Panc1 (cell line): ENCODE data around the gene SCYGR5. TPM values are rescaled to one million over a fixed set of nuclear protein-coding genes. Genes with fewer than 3 reads are reported as not detected.

ENCODE experiments used
- ATAC-seq: fragments of 200-7000 bp; cut with Tn5 transposase; 2 replicates; pipeline ENCODE4 v1.9.1; 2020; ENCODE audit warnings: mild to moderate bottlenecking, moderate library complexity
- BruUV-seq: library from RNA; stranded (reverse); fragments of 400-500 nt; replicated peaks from 2 replicates; lab custom pipeline; 2021; lab: Mats Ljungman, UMichigan
- CTCF ChIA-PET: fragments of 300-600 bp; sonication (Branson Sonifier 250); formaldehyde crosslinking; loops from one replicate; lab custom pipeline; 2022; ENCODE audit warnings: antibody characterized with exemption; lab: Charles Lee
- POLR2A ChIA-PET: fragments of 300-600 bp; sonication (Branson Sonifier 250); formaldehyde crosslinking; loops from one replicate; lab custom pipeline; 2022; ENCODE audit warnings: antibody characterized with exemption; lab: Charles Lee
- DNase-seq: peaks from one replicate; pipeline ENCODE4 v3.0.0-alpha.2; 2010; ENCODE audit warnings: low read depth, low spot score
- H3K27ac ChIP-seq: 2 replicates; pipeline ENCODE4 v1.5.1; 2011; ENCODE audit warnings: mild to moderate bottlenecking, low read length, inconsistent platforms
- H3K27me3 ChIP-seq: fragments of 200-500 bp; sonication (Bioruptor generic); 2 replicates; pipeline ENCODE4 v1.6.0; 2014; ENCODE audit warnings: low read length, inconsistent platforms; ENCODE audit not compliant: control insufficient read depth, insufficient read depth
- H3K36me3 ChIP-seq: fragments of 200-500 bp; sonication (Bioruptor generic); 2 replicates; pipeline ENCODE4 v1.5.1; 2014; ENCODE audit warnings: inconsistent platforms, mild to moderate bottlenecking, low read length, moderate library complexity; ENCODE audit not compliant: control insufficient read depth, insufficient read depth
- H3K4me1 ChIP-seq: 2 replicates; pipeline ENCODE4 v1.5.1; 2011; ENCODE audit warnings: inconsistent platforms, mild to moderate bottlenecking, low read length, moderate library complexity; ENCODE audit not compliant: control insufficient read depth, insufficient read depth
- H3K4me3 ChIP-seq, 2 experiments: 2 replicates each; pipeline ENCODE4 v1.5.1; 2011 to 2012; ENCODE audit warnings: low read depth in 2 of 2, low read length in 2 of 2, mild to moderate bottlenecking in 2 of 2, inconsistent platforms in 1 of 2, moderate library complexity in 1 of 2
- H3K9me3 ChIP-seq: fragments of 200-500 bp; sonication (Bioruptor generic); 2 replicates; pipeline ENCODE4 v1.5.1; 2014; ENCODE audit warnings: low read depth, mild to moderate bottlenecking, inconsistent platforms, low read length, moderate library complexity; ENCODE audit not compliant: control insufficient read depth, insufficient read depth
- CTCF ChIP-seq: fragments of 450-650 bp; IDR thresholded peaks from 2 replicates; pipeline ENCODE4 v1.5.1; 2017; ENCODE audit warnings: mild to moderate bottlenecking
- POLR2AphosphoS5 ChIP-seq: IDR thresholded peaks from 2 replicates; pipeline ENCODE4 v1.6.1; 2012; ENCODE audit warnings: mild to moderate bottlenecking, low read depth, low read length, moderate library complexity
- REST ChIP-seq, 2 experiments: IDR thresholded peaks; 2 replicates each; pipeline ENCODE4 v1.6.1; 2011 to 2012; ENCODE audit warnings: low read depth in 2 of 2, control low read depth in 1 of 2, low read length in 1 of 2, mild to moderate bottlenecking in 1 of 2, moderate library complexity in 1 of 2; ENCODE audit not compliant: insufficient read depth in 1 of 2
- SIN3A ChIP-seq: IDR thresholded peaks from 2 replicates; pipeline ENCODE4 v1.6.1; 2012; ENCODE audit warnings: low read depth, mild to moderate bottlenecking, low read length, moderate library complexity, borderline replicate concordance; ENCODE audit not compliant: insufficient read depth
- TCF7L2 ChIP-seq: IDR thresholded peaks from 2 replicates; pipeline ENCODE4 v1.6.1; 2011; ENCODE audit warnings: mild to moderate bottlenecking, low read depth, low read length, inconsistent platforms
- in situ Hi-C: cut with HindIII; loops from 2 replicates; pipeline ENCODE4 v1.10.0; 2016; ENCODE audit warnings: low sequenced_read_pairs, low pct_unique_long_range_greater_than_20kb
- intact Hi-C: fragments of 100-400 bp; cut with micrococcal nuclease; formaldehyde crosslinking; loops from one replicate; pipeline ENCODE4 v1.10.0; 2022; ENCODE audit not compliant: unreplicated experiment
- total RNA-seq: library from RNA; stranded (reverse); gene quantifications from one replicate; pipeline ENCODE4 v1.2.1, GENCODE V29; 2021; ENCODE audit not compliant: unreplicated experiment

SCYGR5 gene
- total RNA-seq, 1 experiment from 2014 or later: not detected

- intact Hi-C loops: loop anchor here (10.0 kb wide), 1 partner anchor 253 kb away; no protein-coding TSS in a partner anchor
- no peaks in the 10 kb centered on the region for H3K9me3 ChIP-seq
- no peak overlapping the region for H3K27ac ChIP-seq
- H3K4me1 ChIP-seq: no peaks in the 10 kb centered on the region
- POLR2A ChIA-PET: no interaction called here
- CTCF ChIA-PET: interaction anchor here (1.0 to 2.0 kb wide), 3 partner anchors 8 to 109 kb away, joined by 3 to 33 read pairs (median 6); no protein-coding TSS in a partner anchor
- TF ChIP-seq SIN3A (no peak), POLR2AphosphoS5 (no peak), TCF7L2 (no peak), CTCF (no peak), REST (IDR thresholded peaks at IDR 0.05; ENCODE audit: insufficient read depth in 1 of 2, low read depth in 2 of 2, low read length in 1 of 2) (no peak)
- in situ Hi-C loops: no loop called here
- ATAC-seq: no peak
- H3K27me3 ChIP-seq: no peaks in the 10 kb centered on the region
- no peak for DNase-seq
- BruUV-seq: no TSS peak
- no peak overlapping the region for H3K4me3 ChIP-seq
- H3K36me3 ChIP-seq: no peaks in the 10 kb centered on the region
These were observed 9.3 kb upstream of the SCYGR5 start for GRCh38 chr2:227657199-227657845.

- H3K4me3 ChIP-seq: no peak overlapping the region
- no peak for DNase-seq
- H3K27me3 ChIP-seq: no peaks in the 10 kb centered on the region
- no peak overlapping the region for H3K27ac ChIP-seq
- no peaks in the 10 kb centered on the region for H3K36me3 ChIP-seq
- no TSS peak for BruUV-seq
- no peak for ATAC-seq
- POLR2A ChIA-PET: no interaction called here
- in situ Hi-C loops (no loop called here), intact Hi-C loops (no loop called here)
- H3K4me1 ChIP-seq: no peaks in the 10 kb centered on the region
- CTCF ChIA-PET: no interaction called here
- H3K9me3 ChIP-seq: no peaks in the 10 kb centered on the region
- no peak for TF ChIP-seq CTCF
- TF ChIP-seq SIN3A: no peak
- TF ChIP-seq TCF7L2: no peak
- TF ChIP-seq REST (IDR thresholded peaks at IDR 0.05; ENCODE audit: insufficient read depth in 1 of 2, low read depth in 2 of 2, low read length in 1 of 2): no peak
- no peak for TF ChIP-seq POLR2AphosphoS5
These were observed 5.5 kb upstream of the SCYGR5 start for GRCh38 chr2:227661025-227661649.
